GM19463 (cell line): ENCODE results near the gene TMEM117.
"Not testable (repeated sequence)": the region's sequence is repeated elsewhere in the genome, so short reads cannot be mapped to it uniquely, and the experiment has no call there.

Experiments used
- ATAC-seq: cut with Tn5 transposase; IDR thresholded peaks from one replicate; pipeline ENCODE4 v1.9.1; 2021; ENCODE audit warnings: mild to moderate bottlenecking, moderate library complexity; ENCODE audit not compliant: unreplicated experiment

TMEM117 gene

DNA sequence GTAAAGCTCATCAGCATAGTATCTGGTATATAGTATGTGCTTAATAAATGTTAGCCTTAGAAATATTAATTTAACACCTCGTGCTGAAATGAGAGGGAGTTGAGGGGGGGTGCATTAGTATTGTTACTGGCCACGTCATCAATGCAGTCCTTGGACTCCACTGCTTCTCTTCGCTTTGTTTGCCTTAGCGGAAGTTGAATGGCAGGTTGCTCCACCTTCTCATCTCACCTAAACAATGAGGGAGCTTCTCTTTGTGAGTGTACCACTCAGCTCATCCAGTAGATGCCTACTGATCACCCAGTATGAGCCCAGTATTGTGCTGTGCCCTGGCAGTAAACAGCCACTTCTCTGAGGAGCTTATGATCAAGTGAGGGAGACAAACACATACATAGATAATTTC is 4.5 kb downstream of the TMEM117 start:
- no peak for ATAC-seq

DNA sequence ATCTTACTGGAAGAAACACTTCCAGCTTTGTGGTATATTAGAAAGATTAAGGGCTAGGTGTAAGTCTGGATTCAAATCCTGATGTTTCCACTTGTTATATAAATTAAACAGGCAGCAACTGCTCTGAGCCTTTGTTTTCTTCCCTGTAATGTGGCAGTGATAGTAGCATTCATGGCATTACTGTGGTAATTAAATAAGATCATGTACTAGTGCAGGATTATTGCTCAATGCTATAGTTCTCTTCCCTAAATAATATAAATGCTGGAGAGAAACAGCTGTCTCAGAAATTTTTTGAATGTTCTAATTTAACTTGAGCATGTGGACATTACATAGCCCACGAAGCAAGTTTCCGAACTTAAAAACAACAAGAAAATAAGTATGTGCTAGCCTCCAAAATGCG is 5.4 kb downstream of the TMEM117 start:
- no peak for ATAC-seq

DNA sequence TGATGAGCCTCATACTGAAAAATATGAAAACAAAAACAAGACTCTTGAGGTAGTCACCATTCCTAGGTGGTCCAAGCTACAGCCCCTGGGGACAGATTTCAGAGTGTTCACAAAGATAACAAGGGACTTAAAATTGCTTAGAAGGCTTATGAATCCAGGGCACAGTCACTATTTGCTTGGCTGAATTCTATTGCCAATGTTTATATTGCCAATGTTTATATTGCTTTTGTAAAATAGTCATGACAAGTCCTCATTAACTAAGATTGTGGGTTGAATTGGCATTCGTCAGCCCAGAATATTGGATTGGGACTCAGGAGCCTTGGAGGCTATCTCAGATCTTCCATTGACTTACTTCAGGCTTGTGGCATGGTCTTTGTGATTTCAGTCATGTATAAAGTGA is 6.4 kb downstream of the TMEM117 start:
- no peak for ATAC-seq

DNA sequence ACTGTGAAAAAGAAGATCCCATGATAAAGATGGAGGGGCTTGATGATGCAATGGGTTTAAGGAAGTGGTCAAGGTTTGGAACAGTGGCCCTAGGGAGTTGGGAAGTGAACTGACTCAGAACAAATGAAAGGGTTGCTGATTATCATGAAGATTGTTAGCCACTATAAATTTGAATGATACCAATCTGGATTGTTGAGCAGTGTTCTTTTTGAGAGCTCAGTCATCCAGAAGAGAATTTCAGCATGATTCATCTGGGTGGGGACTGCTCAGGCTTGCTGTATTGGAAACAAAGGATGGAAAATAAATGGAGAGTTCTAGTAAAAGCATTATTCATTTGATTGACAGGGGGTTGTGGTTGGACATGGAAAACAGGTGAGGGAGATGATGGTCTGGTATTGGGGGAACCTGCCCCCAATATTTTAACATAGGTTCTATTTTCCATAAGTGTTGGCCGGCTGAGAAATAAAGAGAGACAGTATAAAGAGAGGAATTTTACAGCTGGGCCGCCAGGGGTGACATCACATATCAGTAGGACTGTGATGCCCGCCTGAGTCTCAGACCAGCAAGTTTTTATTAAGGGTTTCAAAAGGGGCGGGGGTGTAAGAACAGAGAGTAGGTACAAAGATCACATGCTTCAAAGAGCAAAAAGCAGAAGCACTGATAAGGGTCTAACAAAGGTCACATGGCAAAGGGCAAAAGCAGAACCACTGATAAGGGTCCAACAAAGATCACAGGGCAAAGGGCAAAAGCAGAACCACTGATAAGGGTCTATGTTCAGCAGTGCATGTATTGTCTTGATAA is 11.7 kb downstream of the TMEM117 start:
- ATAC-seq = not testable (repeated sequence)

DNA sequence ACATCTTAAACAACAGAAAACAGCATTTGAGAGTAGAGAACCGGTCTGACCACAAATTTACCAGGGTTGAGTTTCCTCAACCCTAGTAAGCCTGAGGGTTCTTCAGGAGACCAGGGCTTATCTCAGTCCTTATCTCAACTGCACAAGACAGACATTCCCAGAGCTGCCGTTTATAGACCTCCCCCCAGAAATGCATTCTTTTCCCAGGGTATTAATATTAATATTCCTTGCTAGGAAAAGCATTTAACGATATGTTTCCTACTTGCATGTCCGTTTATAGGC is 12.3 kb downstream of the TMEM117 start:
- ATAC-seq = no peak

DNA sequence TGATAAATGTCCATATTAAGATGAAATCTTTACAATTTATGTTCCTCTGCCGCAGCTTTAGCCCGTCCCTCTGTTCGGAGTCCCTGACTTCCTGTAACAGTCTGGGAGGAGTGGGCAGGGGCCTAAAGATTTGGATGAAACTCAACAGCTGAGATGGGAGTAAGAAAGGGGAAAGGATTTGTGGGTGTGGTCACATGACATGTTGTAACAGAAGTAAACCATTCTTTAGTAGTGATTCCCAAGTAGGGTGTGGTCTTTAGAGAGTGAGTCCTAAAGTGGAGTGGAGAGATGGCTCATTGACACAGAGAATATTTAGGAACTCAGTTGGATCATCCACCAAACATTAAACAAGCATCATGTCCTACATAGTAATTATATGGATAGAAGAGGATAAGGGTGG is 12.9 kb downstream of the TMEM117 start:
- ATAC-seq = no peak

DNA sequence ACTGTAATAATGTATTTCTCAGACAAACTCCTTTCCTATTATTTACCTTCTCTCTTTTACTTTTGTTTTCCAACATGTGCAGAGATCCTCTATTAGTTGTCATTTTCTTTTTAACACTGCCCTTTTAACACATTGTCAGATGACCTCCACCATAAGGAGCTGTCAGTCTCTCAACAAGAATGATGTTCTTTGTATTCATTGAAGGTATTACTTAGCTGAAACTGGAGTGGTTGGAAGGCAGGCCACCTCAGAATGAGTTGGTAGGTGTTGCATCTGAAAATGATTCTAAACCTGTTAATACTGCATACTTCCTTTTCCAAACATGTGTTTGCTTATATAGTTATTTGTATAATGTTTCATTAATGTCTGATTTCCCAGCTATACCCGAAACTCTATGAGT is 16.9 kb downstream of the TMEM117 start:
- no peak for ATAC-seq

DNA sequence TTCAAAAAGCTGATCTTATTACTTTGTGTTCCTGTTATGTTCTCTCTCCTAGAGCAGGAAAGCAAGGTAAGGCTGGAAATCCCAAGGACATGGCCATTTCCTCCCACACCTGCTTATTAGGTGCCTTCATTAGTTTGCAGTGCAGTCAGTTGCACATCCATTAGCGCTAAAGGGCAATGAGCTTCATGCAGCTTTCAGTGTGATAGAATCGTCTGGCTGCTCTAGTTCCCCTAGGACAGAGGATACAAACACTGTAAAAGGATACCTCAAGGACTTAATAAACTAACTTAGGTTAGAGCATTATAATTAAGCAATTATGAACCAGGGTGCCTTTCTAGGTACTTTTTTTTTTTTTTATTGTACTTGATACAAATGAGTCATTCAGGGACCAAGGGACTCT is 21.1 kb downstream of the TMEM117 start:
- ATAC-seq = no peak

DNA sequence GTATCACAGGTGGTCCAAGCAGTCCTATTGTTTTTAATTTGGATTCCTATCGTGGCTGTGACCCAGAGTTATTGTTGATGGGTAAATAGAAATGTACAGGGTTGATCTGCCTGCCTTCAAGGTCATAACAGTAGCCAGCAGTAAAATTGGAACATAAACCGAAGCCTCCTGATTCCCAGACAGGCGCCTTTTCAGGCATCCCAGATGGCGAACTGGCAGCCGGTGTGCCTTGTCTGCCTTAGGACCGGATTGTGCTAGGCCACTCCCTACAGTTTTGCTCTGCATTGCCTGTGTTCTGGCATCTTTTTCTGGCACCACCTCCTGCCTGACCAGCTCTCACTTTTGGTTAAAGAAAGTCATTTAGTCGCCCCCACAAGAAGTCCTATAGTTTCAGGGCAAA is 22.2 kb downstream of the TMEM117 start:
- ATAC-seq = no peak

DNA sequence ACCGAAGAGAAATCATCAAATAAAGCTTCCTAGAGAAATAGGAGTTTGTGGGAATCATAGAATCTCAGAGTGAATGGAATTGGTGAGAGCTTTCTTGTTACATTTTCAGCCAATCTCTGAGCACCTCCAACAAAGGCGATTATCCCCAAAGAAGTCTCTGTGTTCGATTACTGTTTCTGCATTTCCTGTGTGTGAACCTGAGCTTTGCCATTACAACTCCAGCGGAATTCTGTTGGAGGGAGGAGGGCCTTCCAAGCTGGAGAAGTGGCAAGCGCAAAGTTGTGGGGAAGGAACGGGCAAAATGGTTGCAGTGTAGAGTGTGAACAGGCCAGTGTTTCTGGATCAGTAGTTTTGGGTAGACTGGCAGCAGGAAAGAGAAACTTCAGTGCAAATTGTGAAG is 23.1 kb downstream of the TMEM117 start:
- ATAC-seq = no peak

DNA sequence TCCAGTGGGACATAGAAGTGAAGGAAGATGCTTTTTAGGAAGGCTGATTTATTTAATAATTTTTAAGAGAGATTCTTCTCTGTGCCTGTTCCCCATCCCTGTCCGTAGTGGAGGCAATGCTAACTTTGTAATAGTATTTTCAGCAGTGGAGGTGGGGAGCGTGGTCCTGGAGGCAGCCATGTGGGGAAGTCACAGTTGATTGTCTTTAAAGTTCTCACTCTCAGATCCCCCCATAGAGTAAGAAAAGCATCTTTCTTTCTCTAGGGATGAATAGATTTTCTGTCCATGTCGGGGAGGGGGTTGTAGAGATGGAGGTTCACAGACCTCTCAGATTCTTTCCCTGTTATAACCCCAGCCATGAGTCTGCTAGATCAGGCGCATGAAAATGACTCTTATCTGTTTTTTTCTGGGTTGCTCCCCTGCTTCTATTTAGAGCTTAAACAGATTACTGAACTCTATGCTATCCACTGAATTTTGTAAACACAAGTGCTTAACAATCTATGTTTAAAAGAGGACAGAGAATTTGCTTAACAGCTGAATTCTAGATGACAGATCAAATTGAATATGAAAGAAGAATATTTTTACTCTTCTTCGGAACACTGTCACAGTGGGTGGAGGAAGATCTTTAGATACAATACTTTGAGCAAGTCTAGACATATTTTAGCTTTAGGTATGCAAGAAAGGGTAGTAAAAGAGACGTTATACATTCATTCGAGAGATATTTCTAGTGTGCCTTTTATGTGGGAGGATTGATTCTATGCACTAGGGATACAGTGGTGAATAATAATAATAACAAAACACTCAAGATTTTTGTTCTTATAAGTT is 25.3 kb downstream of the TMEM117 start:
- no peak for ATAC-seq

DNA sequence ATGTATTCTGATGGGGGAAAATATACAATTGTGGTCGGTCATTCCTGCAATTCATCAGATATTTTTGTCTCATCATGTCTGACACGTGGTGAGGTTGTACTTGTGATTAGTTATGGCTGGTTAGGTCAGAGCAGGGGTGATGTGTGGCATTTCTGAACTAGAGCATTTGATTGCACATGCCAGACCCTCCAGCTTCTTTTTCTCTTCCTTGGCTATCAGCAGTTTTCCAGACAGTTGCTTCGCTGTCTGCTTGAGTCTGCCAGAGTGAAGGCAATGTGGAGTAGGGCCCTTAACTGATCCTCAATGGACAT is 25.9 kb downstream of the TMEM117 start:
- ATAC-seq = no peak

DNA sequence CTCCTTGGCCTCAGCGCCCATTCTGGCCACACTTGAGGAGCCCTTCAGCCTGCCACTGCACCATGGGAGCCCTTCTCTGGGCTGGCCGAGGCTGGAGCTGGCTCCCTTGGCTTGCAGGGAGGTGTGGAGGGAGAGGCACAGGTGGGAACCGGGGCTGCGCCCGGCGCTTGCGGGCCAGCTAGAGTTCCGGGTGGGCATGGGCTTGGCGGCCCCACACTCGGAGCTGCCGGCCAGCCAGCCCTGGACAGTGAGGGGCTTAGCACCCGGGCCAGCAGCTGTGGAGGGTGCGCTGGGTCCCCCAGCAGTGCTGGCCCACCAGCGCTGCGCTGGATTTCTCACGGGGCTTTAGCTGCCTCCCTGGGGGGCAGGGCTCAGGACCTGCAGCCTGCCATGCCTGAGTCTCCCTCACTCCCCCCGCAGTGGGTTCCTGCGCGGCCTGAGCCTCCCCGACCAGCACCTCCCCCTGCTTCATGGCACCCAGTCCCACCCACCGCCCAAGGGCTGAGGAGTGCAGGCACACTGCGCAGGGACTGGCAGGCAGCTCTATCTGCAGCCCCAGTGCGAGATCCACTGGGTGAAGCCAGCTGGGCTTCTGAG is 28.0 kb downstream of the TMEM117 start:
- no peak for ATAC-seq

DNA sequence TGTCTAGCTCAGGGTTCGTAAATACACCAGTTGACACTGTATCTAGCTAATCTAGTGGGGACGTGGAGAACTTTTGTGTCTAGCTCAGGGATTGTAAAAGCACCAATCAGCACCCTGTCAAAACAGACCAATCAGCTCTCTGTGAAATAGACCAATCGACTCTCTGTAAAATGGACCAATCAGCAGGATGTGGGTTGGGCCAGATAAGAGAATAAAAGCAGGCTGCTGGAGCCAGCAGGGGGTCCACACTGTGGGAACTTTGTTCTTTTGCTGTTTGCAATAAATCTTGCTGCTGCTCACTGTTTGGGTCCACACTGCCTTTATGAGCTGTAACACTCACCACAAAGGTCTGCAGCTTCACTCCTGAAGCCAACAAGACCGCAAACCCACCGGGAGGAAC is 28.7 kb downstream of the TMEM117 start:
- not testable (repeated sequence) for ATAC-seq

DNA sequence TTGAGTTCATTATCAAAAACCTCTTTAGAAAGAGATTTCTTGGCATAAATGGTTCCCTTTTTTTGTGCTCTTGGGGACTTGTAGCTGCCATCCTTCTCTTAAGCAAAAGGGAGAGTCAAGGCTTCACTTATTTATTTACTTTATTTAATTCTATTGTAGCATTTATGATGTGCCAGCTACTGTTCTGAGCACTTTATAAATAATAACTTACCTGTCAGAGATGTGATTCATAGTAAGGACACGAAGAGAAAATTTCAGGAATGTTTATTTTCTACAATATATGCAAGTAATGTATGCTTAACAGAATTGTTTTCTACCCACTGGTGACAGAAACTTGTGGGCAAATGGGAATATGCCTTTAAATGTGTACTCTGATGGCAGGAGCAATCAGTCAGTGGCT is 33.3 kb downstream of the TMEM117 start:
- ATAC-seq = no peak

DNA sequence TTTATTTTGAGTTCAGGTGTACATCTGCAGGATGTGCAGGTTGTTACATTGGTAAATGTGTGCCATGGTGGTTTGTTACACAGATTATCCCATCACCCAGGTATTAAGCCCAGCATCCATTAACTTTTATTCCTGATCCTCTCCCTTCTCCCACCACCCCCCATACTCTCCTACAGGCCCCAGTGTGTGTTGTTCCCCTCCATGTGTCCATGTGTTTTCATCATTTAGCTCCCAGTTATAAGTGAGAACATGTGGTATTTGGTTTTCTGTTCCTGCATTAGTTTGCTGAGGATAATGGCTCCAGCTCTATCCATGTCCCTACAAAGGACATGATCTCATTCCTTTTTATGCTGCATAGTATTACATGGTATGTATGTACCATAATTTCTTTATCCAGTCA is 33.9 kb downstream of the TMEM117 start:
- ATAC-seq = not testable (repeated sequence)

DNA sequence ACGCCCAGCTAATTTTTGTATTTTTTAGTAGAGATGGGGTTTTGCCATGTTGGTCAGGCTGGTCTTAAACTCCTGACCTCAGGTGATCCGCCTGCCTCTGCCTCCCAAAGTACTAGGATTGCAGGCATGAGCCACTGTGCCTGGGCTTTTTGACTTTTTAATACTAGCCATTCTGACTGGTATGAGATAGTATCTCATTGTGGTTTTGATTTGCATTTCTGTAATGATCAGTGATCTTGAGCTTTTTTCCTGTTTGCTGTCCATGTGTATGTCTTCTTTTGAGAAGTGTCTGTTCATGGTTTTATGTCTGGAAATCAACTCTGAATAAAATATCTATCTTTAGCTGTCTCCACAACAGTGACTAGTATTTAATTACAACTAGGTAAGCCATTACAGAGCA is 35.4 kb downstream of the TMEM117 start:
- not testable (repeated sequence) for ATAC-seq

DNA sequence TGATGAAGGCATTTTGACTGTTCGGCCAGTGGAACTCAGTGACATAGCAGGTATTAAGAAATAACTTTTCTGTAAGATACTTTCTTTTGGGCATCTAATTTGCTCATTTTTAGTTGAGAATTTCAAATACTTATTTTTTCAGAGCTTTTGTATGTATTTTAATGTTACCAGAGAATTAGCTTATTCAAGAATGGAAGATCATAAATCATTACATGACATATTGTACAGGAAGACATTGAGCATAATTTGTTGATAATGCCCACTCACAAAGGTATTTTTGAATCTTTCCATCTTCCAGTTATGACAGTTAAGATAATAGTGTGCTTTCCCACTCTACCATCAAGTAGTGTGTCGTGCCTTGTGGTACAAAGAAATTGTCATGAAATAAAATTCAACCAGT is 36.5 kb downstream of the TMEM117 start:
- no peak for ATAC-seq

DNA sequence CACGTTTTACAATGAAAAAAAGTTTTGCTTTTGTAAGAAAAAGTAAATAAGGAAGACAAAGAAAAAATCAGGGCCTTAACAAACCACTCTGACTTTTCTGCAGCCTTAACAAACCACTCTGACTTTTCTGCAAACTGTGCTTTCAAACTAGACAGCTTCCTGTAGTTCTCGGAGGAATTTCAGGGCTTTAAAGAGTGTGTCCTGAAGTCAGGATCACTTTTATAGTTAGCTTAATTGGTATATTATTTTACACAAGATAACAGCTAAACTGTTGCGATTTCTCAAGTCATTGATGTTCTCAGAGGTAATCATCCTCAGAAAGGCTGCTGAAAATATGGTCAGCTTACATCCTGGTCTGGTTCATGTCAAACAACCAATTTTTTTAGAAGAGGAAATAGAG is 42.2 kb downstream of the TMEM117 start:
- ATAC-seq = no peak

DNA sequence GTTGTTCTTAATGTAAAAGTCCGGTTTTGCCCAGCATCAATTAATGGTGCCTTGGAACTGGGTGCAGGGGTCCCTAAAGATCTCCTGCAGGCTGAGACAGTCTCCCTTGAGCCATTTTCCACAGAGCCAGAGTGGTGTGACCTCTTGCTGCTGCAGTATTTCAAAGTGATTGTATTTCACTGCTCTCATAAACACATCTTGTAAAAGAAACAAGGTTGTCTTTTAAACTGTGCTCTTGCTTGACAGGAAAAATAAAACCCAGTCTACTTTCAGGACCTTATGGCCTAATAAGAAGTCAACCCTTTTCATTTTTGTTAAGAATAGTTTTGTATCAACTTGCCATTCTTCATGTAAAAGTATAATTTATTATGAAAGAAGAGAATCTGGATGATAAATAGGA is 44.7 kb downstream of the TMEM117 start:
- no peak for ATAC-seq

DNA sequence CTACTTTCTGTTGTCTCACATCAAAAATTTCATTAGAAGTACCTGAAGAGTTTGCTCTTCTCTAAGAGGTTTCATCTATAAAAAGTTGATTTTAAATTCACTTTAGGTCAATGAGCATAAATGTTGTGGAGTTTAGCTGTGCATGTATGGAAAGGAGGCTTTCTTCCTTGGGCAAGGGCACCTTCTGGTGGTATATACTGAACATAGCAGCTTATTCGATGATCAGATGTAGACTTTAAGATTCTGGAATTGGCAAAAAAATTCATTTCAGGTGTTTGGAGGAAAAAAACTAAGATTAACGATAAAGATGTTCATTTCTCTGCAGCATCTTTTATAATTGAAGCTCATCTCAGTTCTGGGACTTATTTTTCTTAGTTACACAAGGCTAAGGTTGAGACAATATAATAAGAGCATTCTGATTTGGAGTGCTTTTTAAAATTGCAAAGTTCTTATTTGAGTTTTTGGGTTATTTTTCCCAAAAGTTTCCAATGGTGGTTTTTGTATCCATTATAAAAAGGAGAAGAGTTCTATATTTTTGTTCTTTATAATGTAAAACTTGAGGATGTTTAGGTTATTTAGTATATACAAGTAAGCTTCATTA is 46.8 kb downstream of the TMEM117 start:
- ATAC-seq = peak; percentile 91

DNA sequence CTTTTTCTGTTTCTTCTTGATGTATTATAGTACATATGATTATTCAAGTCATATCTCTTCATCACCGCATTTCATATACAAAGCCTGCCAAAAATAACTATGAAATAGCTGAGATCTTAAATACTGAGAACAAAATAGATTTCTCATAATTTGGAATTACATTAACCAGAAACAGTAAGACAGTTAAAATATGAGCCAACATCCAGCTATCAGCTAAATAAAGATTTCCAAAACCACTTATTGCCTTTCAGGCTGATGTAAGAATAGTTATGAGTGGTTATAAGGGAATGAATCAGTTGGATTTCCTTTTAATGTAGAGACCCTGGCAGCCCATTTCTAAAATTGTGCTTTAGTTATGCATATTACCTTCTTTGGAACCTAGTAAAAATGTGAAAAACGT is 47.4 kb downstream of the TMEM117 start:
- ATAC-seq = no peak
